ENCODE data around the gene SLC25A36.

Gene SLC25A36

GRCh38 chr3:140913728-140914127 lies 27.9 kb upstream of the SLC25A36 start:
- H3K36me3 ChIP-seq (ENCODE audit: control insufficient read depth, low read depth, low read length), result no peaks in the 10 kb centered on the region
- no peaks in the 10 kb centered on the region for H3K9me3 ChIP-seq (ENCODE audit: control insufficient read depth, low read depth, low read length)
- H3K4me1 ChIP-seq (ENCODE audit: control insufficient read depth, low read depth, low read length), result no peaks in the 10 kb centered on the region

DNA sequence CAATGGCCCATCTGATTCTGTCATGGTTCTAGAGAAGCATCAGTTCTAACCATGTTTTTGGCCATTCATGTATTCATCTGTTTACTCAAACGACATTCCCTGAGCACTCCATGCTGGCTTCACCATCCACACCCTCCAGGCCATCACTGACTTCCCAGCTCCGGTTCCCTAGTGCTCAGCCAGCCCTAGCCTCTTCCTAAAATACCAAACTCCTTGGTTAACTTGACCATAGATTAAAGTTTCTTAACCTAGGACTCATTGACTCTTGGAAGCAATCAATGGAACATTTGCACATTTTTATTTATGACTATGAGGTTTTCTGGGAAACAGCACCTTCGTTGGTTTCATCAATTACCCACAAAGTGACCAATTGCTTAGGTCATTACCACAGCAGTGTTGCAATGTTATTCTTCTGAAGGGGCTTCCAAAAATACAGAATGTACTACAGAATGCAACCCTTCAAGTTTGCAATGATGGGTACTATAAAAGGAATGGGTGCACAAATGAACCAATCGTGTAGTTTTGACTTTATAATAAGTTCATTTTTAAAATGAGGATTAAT lies 27.2 kb upstream of the SLC25A36 start:
- H3K9me3 ChIP-seq (ENCODE audit: control insufficient read depth, low read depth, low read length), result no peaks in the 10 kb centered on the region

More at GRCh38 chr3:140913728-140914127, 27.9 kb upstream of the SLC25A36 start:
- Histone ChIP-seq H3K4me3 (ENCODE audit: low read length) (no peak overlapping the region), H3K27me3 (ENCODE audit: control insufficient read depth, insufficient read depth, low read length) (no peaks in the 10 kb centered on the region), H3K27ac (ENCODE audit: low read length) (no peak overlapping the region), H3K9ac (ENCODE audit: low read length) (no peak overlapping the region)

DNA sequence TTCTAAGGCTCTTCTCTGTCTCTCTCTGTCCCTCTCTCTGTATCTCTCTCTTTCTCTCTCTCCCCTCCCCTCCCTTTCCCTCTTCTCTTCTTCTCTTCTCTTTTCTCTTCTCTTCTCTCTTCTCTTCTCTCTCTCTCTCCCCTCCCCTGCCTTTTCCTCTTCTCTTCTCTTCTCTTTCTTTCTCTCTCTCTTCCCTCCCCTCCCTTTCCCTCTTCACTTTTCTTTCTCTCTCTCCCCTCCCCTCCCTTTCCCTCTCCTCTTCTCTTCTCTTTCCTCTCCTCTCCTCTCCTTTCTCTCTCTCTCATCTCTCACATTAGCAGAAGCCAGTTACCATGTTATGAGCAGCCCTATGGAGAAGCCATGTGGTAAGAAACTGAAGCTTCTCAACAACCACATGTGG lies 25.0 kb upstream of the SLC25A36 start:
- no peak overlapping the region for H3K9ac ChIP-seq (ENCODE audit: low read length)
- H3K27ac ChIP-seq (ENCODE audit: low read length), result no peak overlapping the region
- no peaks in the 10 kb centered on the region for H3K4me1 ChIP-seq (ENCODE audit: control insufficient read depth, low read depth, low read length)
- no peaks in the 10 kb centered on the region for H3K9me3 ChIP-seq (ENCODE audit: control insufficient read depth, low read depth, low read length)
- H3K27me3 ChIP-seq (ENCODE audit: control insufficient read depth, insufficient read depth, low read length), result no peaks in the 10 kb centered on the region
- no peak overlapping the region for H3K4me3 ChIP-seq (ENCODE audit: low read length)
- H3K36me3 ChIP-seq (ENCODE audit: control insufficient read depth, low read depth, low read length), result no peaks in the 10 kb centered on the region

More for the DNA sequence above, 27.2 kb upstream of the SLC25A36 start:
- Histone ChIP-seq H3K9ac (ENCODE audit: low read length) (no peak overlapping the region), H3K27ac (ENCODE audit: low read length) (no peak overlapping the region), H3K4me1 (ENCODE audit: control insufficient read depth, low read depth, low read length) (no peaks in the 10 kb centered on the region), H3K36me3 (ENCODE audit: control insufficient read depth, low read depth, low read length) (no peaks in the 10 kb centered on the region), H3K27me3 (ENCODE audit: control insufficient read depth, insufficient read depth, low read length) (no peaks in the 10 kb centered on the region), H3K4me3 (ENCODE audit: low read length) (no peak overlapping the region)

- Histone ChIP-seq H3K36me3 (ENCODE audit: control insufficient read depth, low read depth, low read length) (no peaks in the 10 kb centered on the region), H3K4me1 (ENCODE audit: control insufficient read depth, low read depth, low read length) (no peaks in the 10 kb centered on the region), H3K27ac (ENCODE audit: low read length) (no peak overlapping the region), H3K4me3 (ENCODE audit: low read length) (no peak overlapping the region), H3K27me3 (ENCODE audit: control insufficient read depth, insufficient read depth, low read length) (no peaks in the 10 kb centered on the region), H3K9ac (ENCODE audit: low read length) (no peak overlapping the region), H3K9me3 (ENCODE audit: control insufficient read depth, low read depth, low read length) (no peaks in the 10 kb centered on the region)
Measured at GRCh38 chr3:140917772-140918171, 23.9 kb upstream of the SLC25A36 start.

GRCh38 chr3:140920029-140920428 lies 21.6 kb upstream of the SLC25A36 start:
- no peak overlapping the region for H3K9ac ChIP-seq (ENCODE audit: low read length)
- no peak overlapping the region for H3K27ac ChIP-seq (ENCODE audit: low read length)
- no peaks in the 10 kb centered on the region for H3K9me3 ChIP-seq (ENCODE audit: control insufficient read depth, low read depth, low read length)
- H3K4me3 ChIP-seq (ENCODE audit: low read length), result no peak overlapping the region
- no peaks in the 10 kb centered on the region for H3K27me3 ChIP-seq (ENCODE audit: control insufficient read depth, insufficient read depth, low read length)
- H3K36me3 ChIP-seq (ENCODE audit: control insufficient read depth, low read depth, low read length), result no peaks in the 10 kb centered on the region
- H3K4me1 ChIP-seq (ENCODE audit: control insufficient read depth, low read depth, low read length), result no peaks in the 10 kb centered on the region

DNA sequence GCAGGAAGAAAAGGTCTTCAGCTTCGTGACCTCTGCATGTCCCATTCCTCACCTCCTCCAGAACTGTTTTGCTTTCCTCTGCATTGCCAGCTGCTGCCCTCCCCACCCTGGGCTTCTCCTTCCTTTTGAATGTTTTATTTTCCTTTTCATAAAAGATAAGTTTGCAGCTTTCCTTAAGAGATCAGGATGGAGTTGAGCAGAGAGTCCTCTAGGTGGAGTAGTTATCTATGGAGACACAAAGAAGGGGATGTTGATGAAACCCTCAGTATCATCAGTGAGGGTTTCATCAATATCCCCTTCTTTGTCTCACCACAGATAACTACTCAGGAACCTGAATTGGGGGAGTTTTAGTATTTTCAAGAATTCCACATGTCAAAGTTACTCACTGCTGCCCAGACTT lies 19.0 kb upstream of the SLC25A36 start:
- H3K9ac ChIP-seq (ENCODE audit: low read length), result no peak overlapping the region
- no peaks in the 10 kb centered on the region for H3K4me1 ChIP-seq (ENCODE audit: control insufficient read depth, low read depth, low read length)
- no peaks in the 10 kb centered on the region for H3K9me3 ChIP-seq (ENCODE audit: control insufficient read depth, low read depth, low read length)
- no peaks in the 10 kb centered on the region for H3K36me3 ChIP-seq (ENCODE audit: control insufficient read depth, low read depth, low read length)
- no peak overlapping the region for H3K4me3 ChIP-seq (ENCODE audit: low read length)
- H3K27me3 ChIP-seq (ENCODE audit: control insufficient read depth, insufficient read depth, low read length), result no peaks in the 10 kb centered on the region
- H3K27ac ChIP-seq (ENCODE audit: low read length), result no peak overlapping the region

GRCh38 chr3:140924097-140924873 lies 17.4 kb upstream of the SLC25A36 start:
- H3K27me3 ChIP-seq (ENCODE audit: control insufficient read depth, insufficient read depth, low read length), result no peaks in the 10 kb centered on the region
- no peak overlapping the region for H3K4me3 ChIP-seq (ENCODE audit: low read length)
- no peak overlapping the region for H3K27ac ChIP-seq (ENCODE audit: low read length)

GRCh38 chr3:140927279-140928069 lies 14.2 kb upstream of the SLC25A36 start:
- Histone ChIP-seq H3K9ac (ENCODE audit: low read length) (no peak overlapping the region), H3K27ac (ENCODE audit: low read length) (no peak overlapping the region), H3K4me3 (ENCODE audit: low read length) (no peak overlapping the region), H3K27me3 (ENCODE audit: control insufficient read depth, insufficient read depth, low read length) (no peaks in the 10 kb centered on the region), H3K4me1 (ENCODE audit: control insufficient read depth, low read depth, low read length) (peaks cover 3% of the 10 kb centered on the region), H3K9me3 (ENCODE audit: control insufficient read depth, low read depth, low read length) (no peaks in the 10 kb centered on the region), H3K36me3 (ENCODE audit: control insufficient read depth, low read depth, low read length) (no peaks in the 10 kb centered on the region)

More at GRCh38 chr3:140924097-140924873, 17.4 kb upstream of the SLC25A36 start:
- Histone ChIP-seq H3K4me1 (ENCODE audit: control insufficient read depth, low read depth, low read length) (no peaks in the 10 kb centered on the region), H3K9me3 (ENCODE audit: control insufficient read depth, low read depth, low read length) (no peaks in the 10 kb centered on the region), H3K36me3 (ENCODE audit: control insufficient read depth, low read depth, low read length) (no peaks in the 10 kb centered on the region), H3K9ac (ENCODE audit: low read length) (no peak overlapping the region)

DNA sequence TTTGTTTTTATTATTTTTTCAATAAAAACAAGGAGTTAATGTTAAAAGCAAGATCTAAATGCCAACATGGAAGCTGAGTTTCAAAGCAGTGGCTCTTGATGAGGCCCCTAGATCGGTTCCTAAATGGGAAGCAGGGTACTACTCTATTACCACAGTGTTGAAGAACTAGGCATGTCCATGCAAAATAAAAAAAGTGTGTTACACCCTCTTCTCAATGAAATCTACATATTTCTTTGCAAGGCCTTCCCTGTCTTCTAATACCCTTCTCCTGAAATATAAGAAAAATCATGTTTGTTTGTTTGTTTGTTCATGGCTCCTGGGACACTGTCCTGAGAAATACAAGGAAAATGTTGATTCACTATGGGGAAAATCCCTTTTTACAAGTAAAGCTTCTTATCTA lies 12.2 kb upstream of the SLC25A36 start:
- H3K27ac ChIP-seq (ENCODE audit: low read length), result no peak overlapping the region
- H3K4me3 ChIP-seq (ENCODE audit: low read length), result no peak overlapping the region
- no peaks in the 10 kb centered on the region for H3K27me3 ChIP-seq (ENCODE audit: control insufficient read depth, insufficient read depth, low read length)
- H3K36me3 ChIP-seq (ENCODE audit: control insufficient read depth, low read depth, low read length), result no peaks in the 10 kb centered on the region
- no peaks in the 10 kb centered on the region for H3K9me3 ChIP-seq (ENCODE audit: control insufficient read depth, low read depth, low read length)
- peaks cover 3% of the 10 kb centered on the region for H3K4me1 ChIP-seq (ENCODE audit: control insufficient read depth, low read depth, low read length)
- no peak overlapping the region for H3K9ac ChIP-seq (ENCODE audit: low read length)

- H3K9me3 ChIP-seq (ENCODE audit: control insufficient read depth, low read depth, low read length), result no peaks in the 10 kb centered on the region
- no peaks in the 10 kb centered on the region for H3K27me3 ChIP-seq (ENCODE audit: control insufficient read depth, insufficient read depth, low read length)
- no peaks in the 10 kb centered on the region for H3K36me3 ChIP-seq (ENCODE audit: control insufficient read depth, low read depth, low read length)
- peak overlapping the region; percentile 30 for H3K9ac ChIP-seq (ENCODE audit: low read length)
- H3K27ac ChIP-seq (ENCODE audit: low read length), result no peak overlapping the region
- H3K4me1 ChIP-seq (ENCODE audit: control insufficient read depth, low read depth, low read length), result peaks cover 3% of the 10 kb centered on the region
- H3K4me3 ChIP-seq (ENCODE audit: low read length), result peak overlapping the region; percentile 74
Measured at GRCh38 chr3:140931016-140931454, 10.6 kb upstream of the SLC25A36 start.

DNA sequence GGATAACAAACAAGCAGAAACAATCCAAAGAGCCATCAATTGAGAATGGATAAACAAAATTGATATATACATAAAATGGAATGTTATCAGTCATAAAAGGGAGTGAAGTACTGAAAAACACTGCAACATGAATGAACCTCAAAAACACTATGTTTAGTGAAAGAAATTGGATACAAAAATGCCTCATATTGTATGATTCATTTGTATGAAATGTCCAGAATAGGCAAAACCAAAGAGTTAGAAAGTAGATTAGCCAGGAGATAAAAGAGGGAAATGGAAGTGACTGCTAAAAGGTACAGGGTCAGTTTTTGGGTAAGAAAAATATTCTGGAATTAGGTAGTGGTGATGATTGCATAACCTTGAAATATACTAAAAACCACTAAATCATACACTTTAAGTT lies 9.8 kb upstream of the SLC25A36 start:
- H3K36me3 ChIP-seq (ENCODE audit: control insufficient read depth, low read depth, low read length), result no peaks in the 10 kb centered on the region
- no peaks in the 10 kb centered on the region for H3K27me3 ChIP-seq (ENCODE audit: control insufficient read depth, insufficient read depth, low read length)
- no peak overlapping the region for H3K9ac ChIP-seq (ENCODE audit: low read length)
- no peaks in the 10 kb centered on the region for H3K9me3 ChIP-seq (ENCODE audit: control insufficient read depth, low read depth, low read length)
- H3K4me1 ChIP-seq (ENCODE audit: control insufficient read depth, low read depth, low read length), result peaks cover 3% of the 10 kb centered on the region
- no peak overlapping the region for H3K27ac ChIP-seq (ENCODE audit: low read length)
- peak overlapping the region; percentile 74 for H3K4me3 ChIP-seq (ENCODE audit: low read length)
